ENCODE data around the gene ZMYND10. TPM values are rescaled to one million over a fixed set of nuclear protein-coding genes. Genes with fewer than 3 reads are reported as not detected.

The ZMYND10 gene
- total and polyA plus RNA-seq, 5 donors from 2014 or later, result 0.09 to 1.6 TPM; not detected in 3

DNA sequence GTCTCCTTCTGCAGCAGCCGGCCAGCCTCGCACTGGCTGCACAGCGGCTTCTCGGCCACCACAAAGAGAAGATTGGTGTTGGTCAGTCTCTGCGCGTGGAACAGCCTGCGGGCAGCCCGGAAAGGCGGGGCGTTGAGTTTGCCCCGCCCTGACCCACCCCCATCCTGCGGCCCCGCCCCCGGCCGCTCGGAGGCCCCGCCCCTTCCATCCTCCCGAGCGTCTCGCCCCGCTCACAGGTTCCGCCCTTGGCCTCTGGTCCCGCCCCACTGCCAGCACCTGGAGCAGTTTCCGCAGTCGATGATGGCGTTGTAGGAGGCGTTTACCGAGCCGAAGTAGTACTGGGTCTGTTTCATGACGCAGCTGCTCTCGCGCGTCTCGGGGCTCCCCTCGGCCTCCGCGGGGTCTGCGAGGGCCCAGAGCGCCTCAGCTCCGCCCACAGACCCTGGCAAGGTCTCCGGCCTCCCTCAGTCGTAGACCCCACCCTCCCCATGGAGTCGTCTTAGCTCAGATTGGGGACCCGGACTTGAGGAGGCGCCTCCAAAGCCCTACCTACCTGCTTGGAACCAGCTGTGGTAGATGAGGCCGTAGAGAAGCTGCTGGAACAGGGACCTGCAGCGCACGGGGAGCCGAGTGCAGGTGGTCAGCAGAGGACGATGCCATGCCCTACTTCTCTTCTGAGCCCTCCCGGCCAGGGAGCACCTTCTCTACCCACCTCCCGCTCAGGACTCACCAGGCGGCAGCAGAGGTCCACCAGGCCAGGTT is 19.7 kb upstream of the ZMYND10 start:
- ATAC-seq (ENCODE audit: low read depth in 2 of 2), result peak; percentile 97 to 98
- Mint-ChIP-seq H3K27ac (peak overlapping the region; percentile 60 to 98 (median 97)), H3K4me3 (peak overlapping the region; percentile 91 to 98 (median 94)), H3K27me3 (no peaks in the 10 kb centered on the region), H3K4me1 (peaks cover 0 to 44% (median 5%) of the 10 kb centered on the region in 4 donors), H3K9me3 (no peaks in the 10 kb centered on the region), H3K36me3 (no peaks in the 10 kb centered on the region)
- H3K4me1 ChIP-seq (ENCODE audit: control insufficient read depth, insufficient read depth, low read length, poor library complexity, severe bottlenecking), result peaks cover 34% of the 10 kb centered on the region
- no peaks in the 10 kb centered on the region for H3K36me3 ChIP-seq (ENCODE audit: control insufficient read depth, insufficient read depth, low read length)
- peak overlapping the region; percentile 77 for H3K4me3 ChIP-seq (ENCODE audit: low read depth, low read length)
- H3K27me3 ChIP-seq (ENCODE audit: control insufficient read depth, insufficient read depth, low read length), result no peaks in the 10 kb centered on the region
- no peaks in the 10 kb centered on the region for H3K9me3 ChIP-seq (ENCODE audit: control insufficient read depth in 2 of 2, low read length in 2 of 2)
- H3K27ac ChIP-seq (ENCODE audit: insufficient read depth, low read length, poor library complexity, severe bottlenecking), result peak overlapping the region; percentile 85
- peak; percentile 95 to 96 (median 95) for DNase-seq

DNA sequence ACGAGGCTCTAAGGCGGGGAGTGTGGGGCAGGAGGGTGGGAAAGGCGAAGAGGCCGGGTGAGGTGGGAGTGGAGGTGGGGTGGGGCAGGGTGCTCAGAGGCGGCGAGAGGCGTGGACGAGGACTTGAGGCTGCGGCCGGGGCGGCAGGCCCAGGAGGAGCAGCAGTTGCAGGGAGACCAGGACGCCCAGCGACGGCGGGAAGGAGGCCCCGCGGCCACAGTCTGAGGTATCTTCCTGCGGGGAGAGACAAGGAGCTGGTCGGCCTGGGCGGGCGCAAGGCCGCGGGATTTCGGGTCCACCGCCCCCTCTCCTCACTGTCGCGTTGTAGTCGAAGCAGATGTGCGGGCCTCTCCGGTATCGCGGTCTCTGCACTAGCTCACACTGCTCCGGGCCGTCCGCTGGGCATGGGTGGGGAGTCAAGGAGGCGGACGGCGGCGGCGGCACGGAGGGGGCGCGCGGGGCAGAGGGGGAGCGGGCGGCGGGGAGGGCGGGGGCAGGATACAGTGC is 19.1 kb upstream of the ZMYND10 start:
- Histone ChIP-seq H3K4me1 (ENCODE audit: control insufficient read depth, insufficient read depth, low read length, poor library complexity, severe bottlenecking) (peaks cover 35% of the 10 kb centered on the region), H3K27me3 (ENCODE audit: control insufficient read depth, insufficient read depth, low read length) (no peaks in the 10 kb centered on the region), H3K36me3 (ENCODE audit: control insufficient read depth, insufficient read depth, low read length) (no peaks in the 10 kb centered on the region), H3K27ac (ENCODE audit: insufficient read depth, low read length, poor library complexity, severe bottlenecking) (no peak overlapping the region), H3K9me3 (ENCODE audit: control insufficient read depth in 2 of 2, low read length in 2 of 2) (no peaks in the 10 kb centered on the region), H3K4me3 (ENCODE audit: low read depth, low read length) (no peak overlapping the region)
- H3K27ac Mint-ChIP-seq, result no peak overlapping the region
- peaks cover 0 to 50% (median 5%) of the 10 kb centered on the region in 4 donors for H3K4me1 Mint-ChIP-seq
- H3K4me3 Mint-ChIP-seq, result peak overlapping the region; percentile 71 to 98 (median 92)
- ATAC-seq (ENCODE audit: low read depth in 2 of 2) (no peak), DNase-seq (no peak)
- no peaks in the 10 kb centered on the region for H3K36me3 Mint-ChIP-seq
- H3K27me3 Mint-ChIP-seq, result no peaks in the 10 kb centered on the region
- H3K9me3 Mint-ChIP-seq, result no peaks in the 10 kb centered on the region

DNA sequence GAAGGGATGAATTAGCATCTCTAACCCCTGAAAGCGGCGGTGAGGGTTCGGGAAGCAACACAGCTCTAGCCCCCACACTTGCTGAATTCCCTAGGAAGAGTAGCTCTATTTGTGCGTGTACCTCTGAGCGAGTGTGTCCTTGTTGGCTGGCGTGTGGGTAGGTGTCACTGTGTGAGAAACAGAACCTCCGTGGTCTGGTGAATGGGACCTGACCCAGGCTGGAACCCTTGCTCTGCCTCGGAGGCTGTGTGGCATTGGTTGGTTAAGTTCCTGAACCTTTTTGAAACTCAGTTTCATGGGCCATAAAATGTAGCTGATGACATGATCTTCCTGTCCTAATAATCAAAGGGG is 14.2 kb upstream of the ZMYND10 start:
- Histone ChIP-seq H3K36me3 (ENCODE audit: control insufficient read depth, insufficient read depth, low read length) (peaks cover 17% of the 10 kb centered on the region), H3K27me3 (ENCODE audit: control insufficient read depth, insufficient read depth, low read length) (no peaks in the 10 kb centered on the region), H3K4me3 (ENCODE audit: low read depth, low read length) (peak overlapping the region; percentile 71), H3K27ac (ENCODE audit: insufficient read depth, low read length, poor library complexity, severe bottlenecking) (no peak overlapping the region), H3K4me1 (ENCODE audit: control insufficient read depth, insufficient read depth, low read length, poor library complexity, severe bottlenecking) (peaks cover 48% of the 10 kb centered on the region), H3K9me3 (ENCODE audit: control insufficient read depth in 2 of 2, low read length in 2 of 2) (no peaks in the 10 kb centered on the region)
- Mint-ChIP-seq H3K9me3 (no peaks in the 10 kb centered on the region), H3K27ac (peak overlapping the region; percentile 93 to 98 (median 98)), H3K27me3 (no peaks in the 10 kb centered on the region), H3K4me3 (peak overlapping the region; percentile 93 to 99 (median 98)), H3K36me3 (peaks cover 10% of the 10 kb centered on the region), H3K4me1 (peaks cover 0 to 57% (median 30%) of the 10 kb centered on the region in 4 donors)
- ATAC-seq (ENCODE audit: low read depth in 2 of 2), result peak; percentile 0 to 1
- DNase-seq, result no peak

DNA sequence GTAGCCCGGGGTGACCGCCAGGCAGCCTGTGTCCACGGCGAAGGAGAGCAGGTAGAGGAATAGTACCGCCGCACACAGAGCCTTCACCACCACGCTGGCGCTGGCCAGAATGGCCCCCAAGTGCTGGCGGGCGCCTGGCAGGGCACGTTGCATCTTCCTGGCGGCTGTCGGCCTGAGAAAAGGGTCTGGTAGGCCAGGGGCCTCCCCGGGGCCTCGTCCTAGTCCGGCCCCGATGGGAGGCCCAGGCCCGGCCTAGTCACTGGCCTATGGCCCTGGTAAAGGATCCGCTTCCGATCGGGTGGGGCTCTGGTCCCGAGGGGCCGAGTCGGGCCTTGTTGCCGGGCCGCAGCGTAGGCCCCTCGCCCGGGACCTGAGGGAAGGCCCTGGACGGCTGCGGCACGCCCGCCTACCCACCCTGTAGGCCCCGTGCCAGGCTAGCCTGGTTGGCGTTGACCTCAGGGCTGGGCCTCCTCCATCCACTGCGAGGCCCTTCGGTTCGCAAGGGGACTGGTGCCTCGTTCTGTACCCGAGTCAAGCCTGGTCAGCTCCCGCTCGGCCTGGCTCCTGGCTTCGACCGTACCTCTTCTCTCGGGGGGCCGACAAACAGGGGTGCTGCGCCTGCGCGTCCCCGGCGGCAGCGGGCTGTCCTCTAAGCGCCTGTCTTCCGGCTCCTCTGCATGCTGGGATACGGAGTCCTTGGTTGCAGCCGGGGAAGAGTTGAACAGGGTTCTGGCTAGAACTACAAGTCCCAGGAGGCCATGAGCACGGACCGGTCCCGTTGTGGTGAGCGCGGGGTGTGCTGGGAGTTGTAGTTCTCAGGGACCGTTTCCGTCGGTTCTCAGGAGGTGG is 13.6 kb upstream of the ZMYND10 start, which contains the start of gene TMEM115:
Gene TMEM115 (minus strand): TSS at position 611 of the 849 bp plus-strand sequence. CDS start 458 bp downstream, at position 153.
- H3K9me3 Mint-ChIP-seq, result no peaks in the 10 kb centered on the region
- Histone ChIP-seq H3K9me3 (ENCODE audit: control insufficient read depth in 2 of 2, low read length in 2 of 2) (no peaks in the 10 kb centered on the region), H3K36me3 (ENCODE audit: control insufficient read depth, insufficient read depth, low read length) (peaks cover 23% of the 10 kb centered on the region), H3K27me3 (ENCODE audit: control insufficient read depth, insufficient read depth, low read length) (no peaks in the 10 kb centered on the region), H3K4me1 (ENCODE audit: control insufficient read depth, insufficient read depth, low read length, poor library complexity, severe bottlenecking) (peaks cover 42% of the 10 kb centered on the region), H3K4me3 (ENCODE audit: low read depth, low read length) (peak within 1 kb of the TSS; percentile 71), H3K27ac (ENCODE audit: insufficient read depth, low read length, poor library complexity, severe bottlenecking) (peak within 1 kb of the TSS; percentile 77)
- H3K36me3 Mint-ChIP-seq, result peaks cover 15% of the 10 kb centered on the region
- H3K27ac Mint-ChIP-seq, result peak within 1 kb of the TSS; percentile 93 to 98 (median 98)
- ATAC-seq (ENCODE audit: low read depth in 2 of 2) (peak; percentile 100), DNase-seq (peak; percentile 96 to 98 (median 96))
- H3K27me3 Mint-ChIP-seq, result no peaks in the 10 kb centered on the region
- H3K4me3 Mint-ChIP-seq, result peak within 1 kb of the TSS; percentile 93 to 99 (median 98)
- H3K4me1 Mint-ChIP-seq, result peaks cover 0 to 60% (median 32%) of the 10 kb centered on the region in 4 donors

DNA sequence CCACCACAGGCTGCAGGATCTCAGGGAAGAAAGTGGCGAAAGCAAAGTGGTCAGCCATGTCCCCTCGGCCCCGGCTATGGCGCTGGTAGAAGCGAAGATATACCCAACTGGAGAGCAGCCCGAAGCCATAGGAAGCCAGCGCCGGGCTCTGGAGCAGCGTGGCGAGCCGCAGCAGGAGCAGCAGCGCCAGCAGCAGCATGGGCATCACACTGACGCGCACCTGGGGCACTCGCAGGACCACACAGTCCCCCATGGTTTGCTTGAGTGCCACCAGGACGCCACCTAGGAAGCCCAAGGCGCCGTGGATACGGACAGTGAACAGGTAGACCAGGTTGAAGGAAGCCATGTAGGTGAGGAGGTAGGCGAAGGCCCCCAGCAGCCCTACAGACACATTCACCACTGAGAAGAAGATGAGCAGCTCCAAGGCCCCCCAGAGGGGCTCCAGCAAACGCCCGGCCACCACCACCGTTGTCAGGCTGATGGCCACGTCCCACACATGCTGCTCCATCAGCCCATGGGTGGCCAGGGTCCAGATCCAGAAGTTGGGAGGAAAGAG is 12.9 kb upstream of the ZMYND10 start:
- H3K27me3 ChIP-seq (ENCODE audit: control insufficient read depth, insufficient read depth, low read length), result no peaks in the 10 kb centered on the region
- ATAC-seq (ENCODE audit: low read depth in 2 of 2) (no peak), DNase-seq (no peak)
- H3K27me3 Mint-ChIP-seq, result no peaks in the 10 kb centered on the region
- no peaks in the 10 kb centered on the region for H3K9me3 ChIP-seq (ENCODE audit: control insufficient read depth in 2 of 2, low read length in 2 of 2)
- H3K36me3 Mint-ChIP-seq, result peaks cover 16% of the 10 kb centered on the region
- H3K27ac ChIP-seq (ENCODE audit: insufficient read depth, low read length, poor library complexity, severe bottlenecking), result peak overlapping the region; percentile 77
- peaks cover 0 to 59% (median 33%) of the 10 kb centered on the region in 4 donors for H3K4me1 Mint-ChIP-seq
- peaks cover 40% of the 10 kb centered on the region for H3K4me1 ChIP-seq (ENCODE audit: control insufficient read depth, insufficient read depth, low read length, poor library complexity, severe bottlenecking)
- H3K4me3 ChIP-seq (ENCODE audit: low read depth, low read length), result peak overlapping the region; percentile 71
- H3K27ac Mint-ChIP-seq, result peak overlapping the region; percentile 63 to 86 (median 84)
- peaks cover 30% of the 10 kb centered on the region for H3K36me3 ChIP-seq (ENCODE audit: control insufficient read depth, insufficient read depth, low read length)
- H3K4me3 Mint-ChIP-seq, result peak overlapping the region; percentile 90 to 99 (median 94)
- H3K9me3 Mint-ChIP-seq, result no peaks in the 10 kb centered on the region

DNA sequence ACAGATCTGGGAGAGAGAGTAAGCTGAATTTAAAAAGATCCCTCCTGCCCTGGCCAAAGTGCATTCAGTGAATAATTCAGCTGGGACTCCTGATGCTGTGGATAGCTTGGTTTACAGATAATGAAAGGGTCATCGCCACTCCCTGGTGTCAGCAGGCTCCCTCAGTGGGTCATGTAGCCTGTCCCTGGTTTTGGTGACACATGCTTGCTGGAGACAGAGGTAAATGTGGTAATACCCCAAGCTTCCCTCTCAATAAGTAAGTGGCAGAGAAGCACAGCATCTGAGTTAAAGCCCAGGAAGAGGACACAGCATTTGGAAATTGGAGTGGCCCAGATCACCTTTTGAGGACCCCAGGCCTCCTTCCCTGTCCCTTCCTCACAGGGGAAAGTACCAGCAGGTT is 11.9 kb upstream of the ZMYND10 start:
- Mint-ChIP-seq H3K4me1 (peaks cover 0 to 64% (median 35%) of the 10 kb centered on the region in 4 donors), H3K9me3 (no peaks in the 10 kb centered on the region), H3K36me3 (peaks cover 19% of the 10 kb centered on the region), H3K27ac (peak overlapping the region in 1 of 3 donors; percentile 78), H3K4me3 (peak overlapping the region; percentile 90 to 99 (median 94)), H3K27me3 (no peaks in the 10 kb centered on the region)
- H3K4me3 ChIP-seq (ENCODE audit: low read depth, low read length), result peak overlapping the region; percentile 71
- H3K27me3 ChIP-seq (ENCODE audit: control insufficient read depth, insufficient read depth, low read length), result no peaks in the 10 kb centered on the region
- peaks cover 40% of the 10 kb centered on the region for H3K36me3 ChIP-seq (ENCODE audit: control insufficient read depth, insufficient read depth, low read length)
- DNase-seq (no peak), ATAC-seq (ENCODE audit: low read depth in 2 of 2) (no peak)
- H3K4me1 ChIP-seq (ENCODE audit: control insufficient read depth, insufficient read depth, low read length, poor library complexity, severe bottlenecking), result peaks cover 40% of the 10 kb centered on the region
- H3K9me3 ChIP-seq (ENCODE audit: control insufficient read depth in 2 of 2, low read length in 2 of 2), result no peaks in the 10 kb centered on the region
- no peak overlapping the region for H3K27ac ChIP-seq (ENCODE audit: insufficient read depth, low read length, poor library complexity, severe bottlenecking)

DNA sequence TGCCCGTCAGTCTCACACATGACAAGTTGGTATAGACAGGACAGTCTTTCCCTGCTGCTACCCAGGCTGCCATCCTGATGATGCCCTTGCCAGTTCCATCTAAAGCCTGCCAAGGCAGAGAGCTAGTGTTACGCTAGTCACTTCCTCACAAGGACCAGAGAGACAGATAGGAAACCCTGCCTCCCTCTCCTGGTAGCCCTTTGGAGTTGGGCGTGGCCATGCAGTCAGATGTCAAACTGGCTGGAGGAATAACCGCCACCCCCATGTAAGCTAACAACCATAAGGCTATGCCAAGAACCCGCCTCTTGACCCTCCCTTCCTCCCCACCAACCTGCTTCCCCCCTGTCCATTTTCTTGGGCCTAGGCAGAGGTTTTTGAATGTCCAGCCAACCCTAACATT is 11.0 kb upstream of the ZMYND10 start:
- H3K36me3 Mint-ChIP-seq, result peaks cover 19% of the 10 kb centered on the region
- H3K27me3 Mint-ChIP-seq, result no peaks in the 10 kb centered on the region
- Histone ChIP-seq H3K27me3 (ENCODE audit: control insufficient read depth, insufficient read depth, low read length) (no peaks in the 10 kb centered on the region), H3K27ac (ENCODE audit: insufficient read depth, low read length, poor library complexity, severe bottlenecking) (no peak overlapping the region), H3K4me3 (ENCODE audit: low read depth, low read length) (peak overlapping the region; percentile 71), H3K9me3 (ENCODE audit: control insufficient read depth in 2 of 2, low read length in 2 of 2) (no peaks in the 10 kb centered on the region), H3K36me3 (ENCODE audit: control insufficient read depth, insufficient read depth, low read length) (peaks cover 40% of the 10 kb centered on the region), H3K4me1 (ENCODE audit: control insufficient read depth, insufficient read depth, low read length, poor library complexity, severe bottlenecking) (peaks cover 44% of the 10 kb centered on the region)
- DNase-seq (no peak), ATAC-seq (ENCODE audit: low read depth in 2 of 2) (no peak)
- H3K4me3 Mint-ChIP-seq, result peak overlapping the region; percentile 90 to 99 (median 94)
- H3K27ac Mint-ChIP-seq, result peak overlapping the region; percentile 26 to 78 (median 54)
- peaks cover 0 to 71% (median 35%) of the 10 kb centered on the region in 4 donors for H3K4me1 Mint-ChIP-seq
- no peaks in the 10 kb centered on the region for H3K9me3 Mint-ChIP-seq

Measured in CD4-positive, CD25-positive, alpha-beta regulatory T cell (primary cell).